Muscle of back (tissue), 11 donors: ENCODE measurements around the gene NPFFR1. TPM values are rescaled to one million over a fixed set of nuclear protein-coding genes. Genes with fewer than 3 reads are reported as not detected.

ENCODE experiments used
- DNase-seq, 3 donors: peaks; one replicate each; pipeline versions ENCODE4 v3.0.0 to v3.0.0-alpha.2; 2013
- polyA plus RNA-seq, 10 donors: library from polyadenylated mRNA; unstranded; fragments of 120-200 nt; gene quantifications; one replicate each; pipeline ENCODE4 v1.2.1, GENCODE V29; 2013; ENCODE audit not compliant: insufficient read length in 10 of 10

Gene NPFFR1
- polyA plus RNA-seq, 10 donors = 0.03 to 0.08 (median 0.06) TPM

GRCh38 chr10:70315815-70316214 lies 32.0 kb upstream of the NPFFR1 start:
- no peak for DNase-seq

GRCh38 chr10:70315276-70315675 lies 31.5 kb upstream of the NPFFR1 start:
- no peak for DNase-seq

- peak in 1 of 3 donors; percentile 54 for DNase-seq
Measured at GRCh38 chr10:70312972-70313371, 29.2 kb upstream of the NPFFR1 start.

GRCh38 chr10:70312249-70312648 lies 28.4 kb upstream of the NPFFR1 start:
- DNase-seq = no peak

GRCh38 chr10:70311698-70312097 lies 27.9 kb upstream of the NPFFR1 start:
- DNase-seq = no peak

- no peak for DNase-seq
Measured at GRCh38 chr10:70309661-70310060, 25.9 kb upstream of the NPFFR1 start.

- no peak for DNase-seq
Measured at GRCh38 chr10:70308121-70309060, 24.6 kb upstream of the NPFFR1 start.

- DNase-seq = peak in 2 of 3 donors; percentile 38 to 60
Measured at GRCh38 chr10:70306886-70307520, 23.2 kb upstream of the NPFFR1 start.

- no peak for DNase-seq
Measured at GRCh38 chr10:70306181-70306705, 22.4 kb upstream of the NPFFR1 start.

GRCh38 chr10:70303730-70304129 lies 19.9 kb upstream of the NPFFR1 start:
- DNase-seq = no peak

GRCh38 chr10:70302292-70302691 lies 18.5 kb upstream of the NPFFR1 start:
- DNase-seq = peak in 1 of 3 donors; percentile 70

GRCh38 chr10:70300908-70301597 lies 17.2 kb upstream of the NPFFR1 start:
- DNase-seq = no peak

- no peak for DNase-seq
Measured at GRCh38 chr10:70300461-70300860, 16.7 kb upstream of the NPFFR1 start.

- DNase-seq = no peak
Measured at GRCh38 chr10:70299876-70300275, 16.1 kb upstream of the NPFFR1 start.

GRCh38 chr10:70298393-70298792 lies 14.6 kb upstream of the NPFFR1 start:
- no peak for DNase-seq

GRCh38 chr10:70297224-70297623 lies 13.4 kb upstream of the NPFFR1 start:
- DNase-seq = peak in 1 of 3 donors; percentile 31

GRCh38 chr10:70296406-70296899 lies 12.6 kb upstream of the NPFFR1 start:
- peak; percentile 69 to 88 (median 77) for DNase-seq

- DNase-seq = no peak
Measured at GRCh38 chr10:70295926-70296325, 12.1 kb upstream of the NPFFR1 start.

- no peak for DNase-seq
Measured at GRCh38 chr10:70295321-70295720, 11.5 kb upstream of the NPFFR1 start.

- no peak for DNase-seq
Measured at GRCh38 chr10:70293169-70293843, 9.5 kb upstream of the NPFFR1 start.

GRCh38 chr10:70292004-70292403 lies 8.2 kb upstream of the NPFFR1 start:
- DNase-seq = no peak
